ENCODE results near the gene MIPEP.

GRCh38 chr13:23767838-23768237, 121.4 kb downstream of the MIPEP start:
- no peak for TF ChIP-seq REST (IDR thresholded peaks at IDR 0.05; ENCODE audit: insufficient replicate concordance, low read depth)
- no peak for TF ChIP-seq POLR2AphosphoS5 (IDR thresholded peaks at IDR 0.05; ENCODE audit: low read depth)
- TF ChIP-seq CTCF (IDR thresholded peaks at IDR 0.05; ENCODE audit: insufficient read depth, low read length): no peak
- TF ChIP-seq SPI1 (IDR thresholded peaks at IDR 0.05; ENCODE audit: borderline replicate concordance, low read depth): no peak

Measured in HL-60 (cell line).